Ureter (tissue), 1 donor: ENCODE data around the gene PRKAG1. TPM values are rescaled to one million over a fixed set of nuclear protein-coding genes. Genes with fewer than 3 reads are reported as not detected.
"Not testable (repeated sequence)": the region's sequence is repeated elsewhere in the genome, so short reads cannot be mapped to it uniquely, and the experiment has no call there.

Source experiments
- DNase-seq: peaks from one replicate; pipeline ENCODE4 v3.0.0-alpha.2; 2020; ENCODE audit warnings: low spot score
- total RNA-seq: library from RNA; stranded (reverse); gene quantifications from one replicate; pipeline ENCODE4 v1.2.4, GENCODE V29; 2023
- donor health status: DM: yes; HTN: yes; CAD: no.

Gene PRKAG1
- 72.6 TPM for total RNA-seq

- peak; percentile 97 for DNase-seq
Measured at GRCh38 chr12:49018261-49019119, at the start of gene PRKAG1. PRKAG1 (minus strand) TSS chr12:49018776; CDS start chr12:49018740, 36 bp downstream.

GRCh38 chr12:49066120-49066519 is 47.5 kb upstream of the PRKAG1 start:
- DNase-seq, result no peak

- DNase-seq, result no peak
Measured at GRCh38 chr12:49064767-49065152, 46.2 kb upstream of the PRKAG1 start.

- not testable (repeated sequence) for DNase-seq
Measured at GRCh38 chr12:49061916-49062315, 43.3 kb upstream of the PRKAG1 start.

GRCh38 chr12:49061157-49061650 is 42.6 kb upstream of the PRKAG1 start:
- DNase-seq, result no peak

GRCh38 chr12:49060237-49061156 is 41.9 kb upstream of the PRKAG1 start, which contains the start of gene KMT2D:
KMT2D (minus strand) TSS chr12:49060794; CDS start chr12:49055324, 5,470 bp downstream.
- peak; percentile 92 for DNase-seq

GRCh38 chr12:49059299-49060171 is 41.0 kb upstream of the PRKAG1 start:
- no peak for DNase-seq

GRCh38 chr12:49059045-49059298 is 40.4 kb upstream of the PRKAG1 start:
- DNase-seq, result no peak

- DNase-seq, result no peak
Measured at GRCh38 chr12:49058366-49059044, 39.9 kb upstream of the PRKAG1 start.

- no peak for DNase-seq
Measured at GRCh38 chr12:49057888-49058287, 39.3 kb upstream of the PRKAG1 start.

GRCh38 chr12:49055978-49056754 is 37.6 kb upstream of the PRKAG1 start:
- no peak for DNase-seq

GRCh38 chr12:49055092-49055491 is 36.5 kb upstream of the PRKAG1 start:
- DNase-seq, result no peak

GRCh38 chr12:49054524-49054923 is 35.9 kb upstream of the PRKAG1 start:
- no peak for DNase-seq

- no peak for DNase-seq
Measured at GRCh38 chr12:49054096-49054495, 35.5 kb upstream of the PRKAG1 start.

GRCh38 chr12:49052451-49053208 is 34.1 kb upstream of the PRKAG1 start:
- no peak for DNase-seq

GRCh38 chr12:49051777-49052438 is 33.3 kb upstream of the PRKAG1 start:
- no peak for DNase-seq

GRCh38 chr12:49051373-49051764 is 32.8 kb upstream of the PRKAG1 start:
- DNase-seq, result no peak

- no peak for DNase-seq
Measured at GRCh38 chr12:49050507-49051372, 32.2 kb upstream of the PRKAG1 start.
